HG02610 (cell line): ENCODE data around the gene CFAP20.

Experiments used
- ATAC-seq: cut with Tn5 transposase; IDR thresholded peaks from one replicate; pipeline ENCODE4 v1.9.1; 2021; ENCODE audit warnings: mild to moderate bottlenecking, moderate library complexity; ENCODE audit not compliant: unreplicated experiment

The CFAP20 gene

DNA sequence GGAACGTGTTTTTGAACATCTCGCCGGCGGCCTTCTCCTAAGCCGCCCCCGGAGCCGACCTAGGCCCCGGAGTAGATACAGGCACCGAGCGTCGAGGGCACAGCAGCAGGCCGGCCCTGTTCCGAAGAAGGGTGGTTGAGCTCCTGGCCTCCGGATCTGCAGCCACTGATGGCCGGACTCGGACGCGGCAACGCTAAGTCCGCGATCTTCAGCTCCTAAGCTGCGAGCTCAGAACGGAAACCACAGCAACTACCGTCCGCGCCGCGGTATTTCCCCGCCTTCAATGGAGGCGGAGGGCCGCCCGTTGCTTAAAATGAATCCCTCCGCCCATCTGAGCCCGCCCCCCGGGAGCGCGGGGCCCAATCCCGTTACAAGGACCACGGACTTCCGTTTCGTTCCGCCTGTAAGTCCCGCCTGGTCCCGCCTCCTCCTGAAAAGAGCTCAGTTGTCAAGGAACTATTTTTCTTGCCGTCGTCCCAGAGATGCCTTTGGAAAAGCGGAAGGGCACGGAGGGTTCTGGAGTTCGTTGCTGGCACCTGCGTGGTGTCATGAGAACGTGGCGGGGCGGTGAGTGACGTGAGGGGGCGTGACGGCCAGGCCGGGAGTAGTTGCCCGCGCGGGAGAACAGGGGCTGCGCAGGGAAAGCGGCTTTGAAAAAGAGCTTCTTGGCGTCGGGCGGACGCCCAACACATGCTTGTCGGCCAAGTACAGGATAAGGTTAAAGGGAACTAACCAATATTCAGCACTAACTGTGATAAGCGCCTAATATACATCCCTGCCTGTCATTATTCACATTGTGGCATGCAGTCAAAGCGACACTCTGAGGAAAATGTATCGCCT lies at the start of gene CFAP20:
Gene CFAP20 (minus strand): TSS at position 285 of the 840 bp plus-strand sequence. CDS start 266 bp downstream, at position 19.
- ATAC-seq, result peak; percentile 92

DNA sequence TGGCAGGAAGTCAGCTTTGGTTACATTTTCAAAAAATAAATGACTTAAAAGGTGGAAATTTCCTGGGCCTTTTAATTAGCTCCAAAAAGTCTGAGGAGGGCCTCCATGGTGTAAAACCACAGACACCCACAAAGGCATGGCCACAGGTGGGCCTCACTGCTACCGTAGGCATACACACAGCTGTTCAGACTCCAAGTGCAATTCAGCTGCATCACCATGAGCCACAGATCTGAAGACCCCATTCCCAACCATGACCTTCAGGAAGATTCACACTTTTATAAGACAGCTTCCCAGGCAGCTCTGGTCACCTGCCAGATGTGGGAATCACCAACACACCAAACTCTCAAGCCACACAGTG lies 48.2 kb upstream of the CFAP20 start:
- no peak for ATAC-seq

DNA sequence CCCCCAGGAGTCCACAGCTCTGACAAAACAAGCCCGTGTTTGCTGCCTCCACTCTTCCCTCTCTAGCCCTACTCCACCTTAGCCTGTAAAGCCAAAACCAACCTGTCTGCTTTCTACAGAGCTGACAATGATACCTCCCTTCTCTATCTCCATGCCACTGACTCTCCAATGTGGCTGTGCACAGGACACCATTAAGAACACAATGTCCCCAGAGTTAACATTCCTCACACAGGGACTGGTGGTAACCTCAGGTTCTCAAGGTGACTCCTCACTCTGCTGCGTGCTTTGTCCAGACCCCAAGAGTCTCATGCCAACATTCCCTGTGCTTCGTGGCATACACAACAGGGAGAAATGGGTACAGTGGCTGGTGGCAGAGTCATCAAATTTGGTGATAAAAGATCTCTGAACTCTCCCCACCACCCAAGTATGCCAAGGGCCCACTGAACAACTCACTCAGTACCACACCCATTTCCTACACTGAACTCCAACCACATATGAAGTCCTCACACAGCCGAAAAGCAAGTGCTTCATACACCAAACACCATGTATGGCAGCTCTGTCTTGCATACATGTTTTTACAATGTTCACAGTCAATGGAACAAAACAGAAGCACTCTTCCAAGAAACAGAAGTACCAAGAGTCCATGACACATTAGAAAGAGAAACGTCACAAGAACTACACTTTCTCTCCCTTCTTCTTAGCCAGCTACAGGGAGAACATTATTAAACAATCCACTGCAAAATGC lies 47.6 kb upstream of the CFAP20 start:
- ATAC-seq, result no peak

DNA sequence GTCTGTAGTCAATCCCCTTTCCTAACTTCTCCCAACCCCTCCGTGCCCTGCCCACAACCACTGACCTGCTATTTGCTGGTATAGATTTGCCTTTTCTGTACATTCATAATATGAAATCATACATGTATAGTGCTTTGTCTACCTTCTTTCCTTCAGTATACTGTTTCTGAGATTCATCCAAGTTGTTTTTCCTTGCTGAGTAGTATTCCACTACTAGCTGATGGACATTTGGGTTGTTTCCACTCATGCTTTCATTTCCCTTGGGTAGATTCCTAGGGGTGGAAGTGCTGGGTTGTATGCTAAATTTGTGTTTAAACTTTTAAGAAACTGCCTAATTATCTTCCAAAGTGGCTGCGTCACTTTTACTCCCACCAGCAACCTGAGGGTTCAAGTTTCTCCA lies 41.0 kb upstream of the CFAP20 start:
- no peak for ATAC-seq

DNA sequence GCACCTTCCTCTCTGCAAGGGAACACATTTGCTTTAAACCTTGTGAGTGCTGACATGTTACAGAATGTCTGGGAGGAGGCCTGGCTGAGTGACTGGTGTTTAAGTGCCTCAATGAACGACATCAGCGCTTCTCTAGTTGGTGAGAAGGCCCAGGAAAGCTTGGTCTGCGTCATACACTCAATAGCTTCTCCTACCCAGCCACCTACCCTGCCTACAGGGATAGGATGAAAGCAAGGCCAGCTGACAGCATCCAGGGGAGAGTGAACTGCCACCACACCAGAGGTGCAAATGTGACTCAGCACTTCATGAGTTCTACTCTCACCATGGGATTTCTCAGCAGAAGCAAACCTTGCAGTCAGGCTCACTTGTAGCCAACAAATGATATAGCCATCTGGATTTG lies 31.7 kb upstream of the CFAP20 start:
- no peak for ATAC-seq

DNA sequence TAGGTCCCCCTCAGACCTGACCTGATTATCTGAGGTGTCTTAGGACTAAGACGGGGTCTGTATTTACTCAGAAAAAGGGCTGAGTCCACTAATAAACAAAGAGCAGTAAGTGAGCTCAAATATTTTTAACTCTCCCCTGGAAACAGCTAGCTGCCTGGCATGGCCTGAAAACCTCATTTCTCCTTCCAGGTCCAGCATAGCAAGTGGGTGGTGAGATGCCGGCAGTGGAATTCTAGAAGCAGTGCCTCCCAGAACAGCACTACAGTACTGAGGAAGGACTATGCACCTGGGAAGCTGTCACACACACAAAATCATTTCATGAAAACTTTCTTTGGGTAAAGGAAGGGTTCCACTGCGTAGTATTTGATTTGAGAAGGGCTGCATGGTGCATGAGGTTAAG lies 29.5 kb upstream of the CFAP20 start:
- no peak for ATAC-seq

DNA sequence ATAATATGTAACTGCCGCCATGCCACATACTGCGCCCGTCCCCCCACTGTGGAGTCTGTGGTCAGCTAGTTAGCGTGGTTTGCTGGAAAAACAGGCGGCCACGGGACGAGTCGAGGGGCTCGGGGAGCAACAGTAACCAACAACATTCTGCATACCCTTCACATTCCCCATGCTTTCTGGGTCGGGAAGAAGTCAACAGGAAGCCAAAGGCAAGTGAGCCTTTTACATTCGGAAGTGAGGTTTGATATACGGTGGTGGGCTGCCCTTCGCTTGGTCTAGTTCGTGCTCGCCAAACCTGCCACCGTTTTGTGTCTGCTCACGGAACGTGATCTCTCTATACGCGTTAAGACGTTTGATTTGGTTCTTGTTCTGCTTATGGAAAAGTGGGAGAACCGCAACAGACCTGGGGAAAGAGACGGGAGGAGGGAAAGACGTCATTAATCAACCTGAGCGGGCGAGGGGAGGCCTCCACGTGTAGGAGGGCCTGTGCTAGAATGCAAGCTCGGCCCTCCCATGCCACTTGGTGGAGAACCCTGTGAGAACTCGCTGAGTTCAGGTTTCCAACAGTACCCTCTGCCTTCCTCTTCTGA lies 28.9 kb upstream of the CFAP20 start:
- no peak for ATAC-seq

DNA sequence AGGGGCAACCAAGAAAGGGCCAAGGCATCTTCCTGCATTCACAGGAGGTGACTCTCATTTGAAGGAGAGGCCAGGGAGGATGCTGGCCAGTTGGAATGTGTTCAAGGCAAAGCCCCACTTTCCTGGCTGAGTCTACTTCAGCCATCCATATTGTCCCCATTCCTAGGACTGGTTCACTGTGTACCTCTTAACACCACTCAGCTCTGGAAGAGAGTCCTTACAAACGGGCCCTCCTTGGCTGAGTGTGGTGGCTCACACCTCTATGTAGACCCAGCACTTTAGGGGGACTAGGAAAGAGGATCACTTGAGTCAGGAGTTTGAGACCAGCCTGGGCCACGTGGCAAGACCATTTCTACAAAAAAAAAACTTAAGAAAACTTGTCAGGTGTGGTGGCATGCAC lies 28.1 kb upstream of the CFAP20 start:
- ATAC-seq, result no peak

DNA sequence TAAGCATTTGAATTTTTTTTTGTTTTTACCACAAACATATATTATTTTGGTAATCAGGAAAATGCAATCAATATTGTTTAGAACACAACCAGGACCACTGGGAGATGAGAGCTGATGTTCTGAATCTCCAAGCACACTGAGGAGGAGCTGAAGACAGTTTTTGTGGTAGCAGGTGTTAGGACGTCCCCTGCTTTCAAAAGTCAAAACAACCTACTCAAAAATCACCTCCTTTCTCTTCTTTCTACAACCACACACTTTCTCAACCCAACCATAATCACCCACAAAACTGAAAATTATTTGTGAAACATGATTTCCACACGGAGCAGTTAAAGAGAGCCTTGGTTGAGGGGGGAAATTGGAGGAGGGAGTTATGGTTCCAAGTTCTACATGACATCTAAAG lies 26.7 kb upstream of the CFAP20 start:
- no peak for ATAC-seq

DNA sequence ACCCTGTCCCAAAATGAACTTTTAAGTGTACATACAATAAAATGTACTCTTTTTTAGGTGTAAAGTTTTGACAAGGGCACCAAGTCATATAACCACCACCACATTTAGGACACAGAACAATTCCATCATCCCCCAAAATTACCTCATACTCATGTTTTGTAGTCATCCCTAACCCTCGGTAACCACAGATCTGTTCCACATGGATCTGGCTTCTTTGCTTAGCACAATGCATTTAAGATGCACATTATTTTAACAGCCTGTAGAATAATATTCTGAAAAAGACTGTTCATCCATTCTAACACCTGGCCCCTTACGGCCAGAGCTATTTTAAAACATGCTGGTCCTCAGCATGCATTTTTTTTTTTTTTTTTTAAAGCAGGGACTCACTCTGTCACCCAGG lies 25.2 kb upstream of the CFAP20 start:
- ATAC-seq, result no peak

DNA sequence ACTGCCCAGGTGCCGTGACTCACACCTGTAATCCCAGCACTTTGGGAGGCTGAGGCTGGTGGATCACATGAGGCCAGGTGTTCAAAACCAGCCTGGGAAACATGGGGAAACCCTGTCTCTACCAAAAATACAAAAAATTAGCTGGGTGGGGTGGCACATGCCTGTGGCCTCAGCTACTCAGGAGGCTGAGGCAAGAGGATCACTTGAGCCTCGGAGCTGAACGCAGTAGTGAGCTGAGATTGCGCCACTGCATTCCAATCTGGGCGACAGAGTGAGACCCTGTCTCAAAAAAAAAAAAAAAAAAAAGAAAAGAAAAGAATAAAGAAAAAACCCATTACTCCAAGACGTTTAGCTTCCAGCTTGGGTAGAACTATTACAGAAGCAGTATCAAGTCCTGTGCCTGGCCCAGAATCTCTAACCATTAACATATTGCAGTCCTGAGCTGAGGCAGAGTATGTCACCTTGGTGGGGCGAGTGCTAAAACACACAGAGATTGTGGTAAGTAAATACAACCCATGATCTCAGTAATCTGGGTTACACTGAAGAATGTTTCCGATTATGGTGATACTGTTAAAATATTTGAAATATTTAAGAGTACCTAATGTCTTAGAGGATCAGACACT lies 23.2 kb upstream of the CFAP20 start:
- ATAC-seq, result no peak

DNA sequence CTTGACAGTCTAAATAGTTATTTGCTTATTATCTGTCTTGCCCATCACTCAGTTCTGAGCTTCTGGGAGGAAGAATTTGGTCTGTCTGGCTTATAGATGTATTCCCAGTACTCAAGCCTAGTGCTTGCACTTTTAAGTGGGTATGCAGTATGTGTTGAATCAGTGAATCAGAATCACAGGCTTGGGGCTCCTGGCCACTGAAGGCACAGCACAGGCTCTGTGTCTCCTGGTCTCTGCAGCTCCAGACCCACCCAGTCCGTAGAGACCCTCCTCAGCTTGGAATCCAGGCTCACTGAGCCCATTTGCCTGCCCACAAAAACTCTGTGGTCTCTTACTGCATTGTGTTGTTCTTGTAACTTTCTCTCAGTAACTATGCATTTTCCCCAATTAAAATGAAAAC lies 19.3 kb upstream of the CFAP20 start:
- ATAC-seq, result no peak

DNA sequence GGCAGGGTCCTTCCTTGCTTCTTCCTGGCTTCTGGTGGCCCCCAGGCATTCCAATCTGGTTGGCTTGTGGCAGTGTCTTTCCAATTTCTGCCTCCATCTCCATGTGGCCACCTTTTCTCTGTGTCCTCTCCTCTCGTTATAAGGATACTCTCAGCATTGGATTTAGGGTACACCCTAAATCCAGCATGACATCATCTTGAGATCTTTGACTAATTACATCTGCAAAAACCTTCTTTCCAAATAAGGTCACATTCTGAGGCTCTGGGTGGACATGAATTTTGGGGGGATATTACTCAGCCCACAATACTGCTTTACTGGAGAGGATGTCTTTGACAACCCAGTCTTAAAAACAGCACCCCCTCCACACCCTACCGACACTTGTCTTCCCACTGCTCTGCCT lies 18.9 kb upstream of the CFAP20 start:
- no peak for ATAC-seq

DNA sequence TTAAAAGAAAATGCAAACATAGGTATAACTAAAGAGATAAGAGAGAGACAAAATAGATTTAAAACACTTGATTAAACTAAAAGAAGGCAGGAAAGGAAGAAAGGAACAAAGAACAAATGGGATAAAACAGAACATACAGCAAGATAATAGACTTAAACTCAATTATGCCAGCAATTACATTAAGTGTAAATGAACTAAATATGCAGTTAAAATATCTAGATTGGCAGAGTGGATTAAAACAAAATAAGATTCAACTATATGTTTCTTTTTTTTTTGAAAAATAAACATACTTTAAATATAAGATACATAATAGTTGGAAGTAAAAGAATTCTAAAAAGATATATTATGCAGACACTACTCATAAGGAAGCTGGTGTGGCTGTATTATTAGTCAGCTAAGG lies 9.7 kb upstream of the CFAP20 start:
- no peak for ATAC-seq

DNA sequence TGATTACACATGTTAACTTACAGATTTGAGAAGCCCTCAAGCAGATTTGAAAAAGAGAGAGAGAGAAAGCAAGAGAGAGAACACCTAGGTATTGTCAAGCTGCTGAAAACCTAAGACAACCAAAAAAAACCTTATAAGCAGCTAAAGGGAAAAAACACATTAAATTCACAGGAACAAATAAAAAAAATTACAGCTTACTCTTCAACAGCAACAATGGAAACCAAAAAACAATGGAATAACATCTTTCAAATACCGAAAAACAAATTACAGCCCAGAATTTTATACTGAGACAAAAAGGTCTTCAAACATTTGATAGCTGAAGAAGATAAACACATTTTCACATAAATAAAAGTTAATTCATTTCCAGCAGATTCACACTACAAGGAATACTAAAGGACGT lies 8.4 kb upstream of the CFAP20 start:
- ATAC-seq, result no peak

DNA sequence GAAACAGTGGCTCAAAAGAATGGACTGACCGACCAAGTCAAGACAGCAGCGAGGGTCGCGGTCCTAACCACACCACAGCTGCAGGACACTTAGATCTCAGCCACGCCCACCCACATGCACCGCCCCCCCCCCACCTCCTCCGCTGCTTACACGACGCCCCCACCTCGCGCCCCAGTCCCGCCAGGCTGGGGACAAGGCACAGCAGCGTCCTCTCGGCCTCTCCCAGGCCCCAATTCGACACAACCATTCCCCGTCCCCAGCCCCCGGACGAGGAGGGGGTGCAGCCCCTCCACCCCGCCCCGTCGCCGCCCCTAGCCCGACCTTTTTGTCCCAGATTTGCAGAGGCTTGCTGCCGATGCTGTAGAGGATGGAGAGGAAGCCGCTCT lies 477 bp downstream of the CFAP20 start:
- peak; percentile 1 for ATAC-seq

DNA sequence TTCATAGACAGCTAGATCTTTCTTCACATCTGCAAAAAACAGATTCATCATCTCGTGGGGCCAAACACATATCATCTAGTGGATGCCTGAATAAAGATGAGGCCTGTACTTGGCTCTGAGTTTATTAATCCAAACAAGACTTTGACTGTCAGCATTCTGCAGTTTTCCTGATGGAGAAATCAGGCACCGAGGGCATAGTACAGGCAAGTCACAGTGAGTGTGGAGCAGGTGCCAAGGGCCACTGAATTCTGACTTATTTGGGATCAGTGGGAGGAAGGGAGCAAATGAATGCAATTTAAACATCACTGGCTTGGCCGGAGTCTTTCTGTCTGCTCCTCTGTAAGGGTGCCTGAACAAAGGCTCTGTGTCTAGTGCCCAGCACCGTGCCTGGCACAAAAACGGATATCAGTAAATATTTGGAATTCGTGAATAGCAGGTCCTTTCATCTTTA lies 975 bp downstream of the CFAP20 start:
- ATAC-seq, result no peak

DNA sequence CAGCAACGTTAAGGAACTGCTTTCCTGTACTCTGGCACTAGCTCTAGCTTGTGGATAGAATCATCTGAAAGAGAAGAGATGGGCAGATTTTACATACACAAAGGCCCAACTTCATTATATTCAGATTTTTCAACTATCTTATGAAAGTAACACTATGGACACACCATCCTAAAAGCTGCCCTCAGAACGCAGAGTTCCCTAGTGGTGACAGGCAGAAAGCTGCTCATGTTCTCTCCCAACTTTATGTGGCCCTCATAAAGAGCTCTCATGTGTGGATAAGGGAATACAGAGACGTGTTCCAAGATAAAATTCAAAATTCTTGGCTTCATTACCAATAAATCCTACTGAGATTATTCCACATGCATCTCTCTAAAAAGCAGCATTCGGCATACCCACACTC lies 1.5 kb downstream of the CFAP20 start:
- ATAC-seq, result no peak

DNA sequence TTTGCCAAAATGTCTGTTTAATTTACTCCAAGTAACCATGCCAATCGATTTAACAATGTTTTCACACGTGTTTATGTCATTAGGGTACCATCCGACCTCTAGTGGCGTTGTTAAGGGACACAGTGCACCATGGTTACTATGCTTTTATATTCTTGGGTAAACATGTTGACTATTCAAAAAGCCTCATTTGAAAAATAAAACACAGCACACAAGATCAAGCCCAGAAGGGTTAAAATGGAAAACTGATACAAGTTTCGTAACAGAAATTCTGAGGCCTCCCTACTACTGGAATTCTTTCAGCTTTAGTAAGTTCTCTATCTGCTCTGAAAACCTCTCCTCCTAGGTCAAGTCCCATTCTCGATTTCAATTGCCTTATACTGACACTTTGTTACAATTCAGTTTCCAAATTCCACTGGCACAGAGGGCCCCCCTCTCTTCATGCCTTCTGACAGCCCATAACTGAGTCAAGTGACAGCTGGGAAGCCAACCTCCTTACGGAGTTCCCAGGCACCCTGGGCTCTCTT lies 2.1 kb downstream of the CFAP20 start:
- ATAC-seq, result no peak

DNA sequence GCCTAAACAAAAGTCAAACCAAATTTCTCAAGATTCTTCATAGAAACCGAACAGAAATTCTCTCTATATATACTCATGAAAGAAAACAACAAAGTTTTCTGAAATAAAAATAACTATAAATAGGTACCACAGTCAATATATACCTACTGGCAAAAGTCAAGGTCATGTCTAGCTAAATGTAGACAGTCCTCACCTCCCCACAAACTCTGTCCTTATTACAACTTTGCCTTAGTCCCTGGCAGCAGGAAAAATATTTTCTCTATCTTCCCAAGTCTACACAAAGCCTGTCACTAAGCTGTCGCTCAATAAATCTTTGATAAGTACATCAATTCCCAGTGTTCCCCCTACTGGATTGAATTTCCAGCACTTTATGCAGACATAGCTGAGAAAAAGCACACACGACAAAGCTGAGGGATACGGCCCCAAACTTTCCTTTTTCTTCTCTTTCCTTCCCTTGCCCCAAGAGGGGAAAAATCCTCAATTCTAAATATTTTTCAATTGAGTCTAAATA lies 2.7 kb downstream of the CFAP20 start:
- ATAC-seq, result no peak

DNA sequence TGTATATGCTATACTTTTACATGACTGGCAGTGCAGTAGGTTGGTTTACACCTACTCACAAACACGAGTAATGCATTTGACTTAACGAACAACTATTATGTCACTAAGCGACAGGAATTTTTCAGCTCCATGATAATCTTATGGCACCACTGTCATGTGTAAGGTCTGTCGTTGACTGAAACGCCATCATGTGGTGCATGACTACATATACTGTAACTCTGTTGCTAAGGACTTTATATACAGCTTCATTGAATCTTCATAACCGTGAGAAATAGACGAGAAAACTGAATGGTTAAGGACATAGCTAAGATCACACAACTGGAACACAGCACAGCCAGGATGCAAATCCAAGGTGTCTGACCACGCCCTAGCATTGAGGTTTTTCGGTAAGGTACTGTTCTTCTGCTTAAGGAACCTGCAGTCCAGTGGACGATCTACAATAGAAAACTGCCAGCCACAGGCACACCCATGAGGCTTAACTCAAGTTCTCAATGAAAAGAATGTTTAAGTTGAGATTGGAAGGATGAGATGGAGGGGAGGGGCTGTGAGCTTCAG lies 3.3 kb downstream of the CFAP20 start:
- no peak for ATAC-seq
